Esophagus muscularis mucosa (tissue), 3 donors: ENCODE measurements around the gene LSM3.

Source experiments
- CTCF ChIP-seq, 3 experiments: fragments of 200-600 bp in 2 of 3; fragments of 450-650 bp in 1 of 3; sonication (generic) in 2 of 3; IDR thresholded peaks; one replicate each; pipeline ENCODE4 v1.5.1; 2017 to 2019; ENCODE audit warnings: antibody characterized with exemption in 3 of 3, mild to moderate bottlenecking in 2 of 3, moderate library complexity in 1 of 3
- POLR2AphosphoS5 ChIP-seq, 2 donors: sonication (generic); formaldehyde crosslinking; IDR thresholded peaks; one replicate each; pipeline ENCODE4 v1.6.1; 2017; ENCODE audit warnings: antibody characterized with exemption in 2 of 2

- TF ChIP-seq CTCF (IDR thresholded peaks at IDR 0.05) (no peak), POLR2AphosphoS5 (IDR thresholded peaks at IDR 0.05) (no peak)
Observed at GRCh38 chr3:14147066-14147435, 31.6 kb upstream of the LSM3 start.
